CD14-positive monocyte (primary cell): ENCODE data around the gene IQGAP2. TPM values are rescaled to one million over a fixed set of nuclear protein-coding genes. Genes with fewer than 3 reads are reported as not detected.

Source experiments
- DNase-seq, 3 donors: peaks; one replicate each; pipeline ENCODE4 v3.0.0-alpha.2; 2011 to 2022
- H2AFZ ChIP-seq: 2 replicates; pipeline ENCODE4 v1.6.0; 2012; ENCODE audit warnings: mild to moderate bottlenecking, low read depth, low read length, inconsistent platforms; ENCODE audit not compliant: insufficient read depth, poor library complexity, severe bottlenecking
- H3K27ac ChIP-seq, 2 donors: 1 replicate in 1 of 2; 2 replicates in 1 of 2; pipeline ENCODE4 v1.5.1; 2012 to 2013; ENCODE audit warnings: low read length in 2 of 2, control low read depth in 1 of 2, inconsistent platforms in 1 of 2, low read depth in 1 of 2, mild to moderate bottlenecking in 1 of 2
- H3K27me3 ChIP-seq, 2 donors: one replicate each; pipeline versions ENCODE4 v1.6.0 to v1.6.1; 2011 to 2013; ENCODE audit warnings: low read length in 2 of 2; ENCODE audit not compliant: control insufficient read depth in 2 of 2, insufficient read depth in 2 of 2
- H3K36me3 ChIP-seq, 2 donors: replicated peaks in 1 of 2; 1 replicate in 1 of 2; 2 replicates in 1 of 2; pipeline versions ENCODE4 v1.5.1 to v1.6.1; 2012 to 2013; ENCODE audit warnings: low read length in 2 of 2, control low read depth in 1 of 2, inconsistent platforms in 1 of 2, mild to moderate bottlenecking in 1 of 2; ENCODE audit not compliant: insufficient read depth in 2 of 2, control insufficient read depth in 1 of 2
- H3K4me1 ChIP-seq, 2 donors: 1 replicate in 1 of 2; 2 replicates in 1 of 2; pipeline versions ENCODE4 v1.5.1 to v1.6.1; 2012 to 2013; ENCODE audit warnings: low read length in 2 of 2, control low read depth in 1 of 2, inconsistent platforms in 1 of 2, mild to moderate bottlenecking in 1 of 2, moderate library complexity in 1 of 2; ENCODE audit not compliant: insufficient read depth in 2 of 2, control insufficient read depth in 1 of 2
- H3K4me2 ChIP-seq: replicated peaks from 2 replicates; pipeline ENCODE3; 2012; ENCODE audit warnings: low read length, moderate library complexity, mild to moderate bottlenecking; ENCODE audit not compliant: poor library complexity, severe bottlenecking; ENCODE audit errors: extremely low read depth
- H3K4me3 ChIP-seq, 3 experiments: fragments of 200-600 bp in 1 of 3; sonication (generic) in 1 of 3; replicated peaks in 1 of 3; 1 replicate in 2 of 3; 2 replicates in 1 of 3; pipeline ENCODE4 v1.5.1; 2011 to 2013; ENCODE audit warnings: low read length in 3 of 3, mild to moderate bottlenecking in 3 of 3, control low read depth in 2 of 3, low read depth in 2 of 3, inconsistent platforms in 1 of 3, moderate library complexity in 1 of 3
- H3K79me2 ChIP-seq: 2 replicates; pipeline ENCODE4 v1.6.0; 2012; ENCODE audit warnings: mild to moderate bottlenecking, control low read depth, inconsistent platforms, low read length, moderate library complexity; ENCODE audit not compliant: insufficient read depth
- H3K9ac ChIP-seq: 2 replicates; pipeline ENCODE4 v1.6.0; 2017; ENCODE audit warnings: low read length, mild to moderate bottlenecking; ENCODE audit not compliant: insufficient read depth, poor library complexity, severe bottlenecking
- H3K9me3 ChIP-seq, 2 donors: replicated peaks in 1 of 2; 1 replicate in 1 of 2; 2 replicates in 1 of 2; pipeline versions ENCODE4 v1.5.1 to v1.6.1; 2012 to 2013; ENCODE audit warnings: low read length in 2 of 2, control low read depth in 1 of 2; ENCODE audit not compliant: control insufficient read depth in 1 of 2, insufficient read depth in 1 of 2
- H4K20me1 ChIP-seq: 2 replicates; pipeline ENCODE4 v1.6.0; 2012; ENCODE audit warnings: mild to moderate bottlenecking, low read length, control low read depth, moderate library complexity; ENCODE audit not compliant: insufficient read depth
- H3K27ac Mint-ChIP-seq, 7 donors: one replicate each; pipeline ENCODE4 v1.8.0; 2020; ENCODE audit warnings: mild to moderate bottlenecking in 7 of 7, mixed read lengths in 7 of 7, moderate library complexity in 6 of 7, inconsistent platforms in 2 of 7
- H3K27me3 Mint-ChIP-seq, 3 donors: one replicate each; pipeline ENCODE4 v1.8.0; 2021 to 2022; ENCODE audit warnings: low read depth in 3 of 3, mild to moderate bottlenecking in 3 of 3, mixed read lengths in 3 of 3, moderate library complexity in 3 of 3, inconsistent platforms in 1 of 3
- H3K36me3 Mint-ChIP-seq, 2 donors: one replicate each; pipeline ENCODE4 v1.8.0; 2020; ENCODE audit warnings: mixed read lengths in 2 of 2, inconsistent platforms in 1 of 2, mild to moderate bottlenecking in 1 of 2
- H3K4me1 Mint-ChIP-seq: one replicate; pipeline ENCODE4 v1.8.0; 2020; ENCODE audit warnings: mild to moderate bottlenecking, mixed read lengths
- H3K4me3 Mint-ChIP-seq, 2 donors: one replicate each; pipeline ENCODE4 v1.8.0; 2020; ENCODE audit warnings: mild to moderate bottlenecking in 2 of 2, mixed read lengths in 2 of 2, moderate library complexity in 1 of 2
- H3K9me3 Mint-ChIP-seq, 7 donors: one replicate each; pipeline ENCODE4 v1.8.0; 2020 to 2022; ENCODE audit warnings: mixed read lengths in 7 of 7, mild to moderate bottlenecking in 6 of 7, moderate library complexity in 6 of 7, inconsistent platforms in 2 of 7
- CTCF ChIP-seq: fragments of 200-600 bp; IDR thresholded peaks from one replicate; pipeline ENCODE4 v1.8.0; 2022; ENCODE audit warnings: antibody characterized with exemption, mild to moderate bottlenecking
- WGBS: methylation state at CpG from one replicate; pipeline ENCODE4 v1.1.5; 2013; ENCODE audit warnings: missing lambda C conversion rate; ENCODE audit not compliant: insufficient coverage; 5-methylcytosine and 5-hydroxymethylcytosine counted together
- intact Hi-C, 2 donors: fragments of 100-400 bp; cut with micrococcal nuclease; formaldehyde crosslinking; loops; one replicate each; pipeline versions ENCODE4 v1.15.0 to v1.15.1; 2023
- polyA plus RNA-seq, 3 donors: library from polyadenylated mRNA; depleted of rRNA in 1 of 3; unstranded in 2 of 3; stranded (reverse) in 1 of 3; fragments of 300-500 nt in 2 of 3; fragments of >200 nt in 1 of 3; fragmentation: Illumina TruSeq in 2 of 3; gene quantifications; 1 replicate in 2 of 3; 2 replicates in 1 of 3; pipeline ENCODE4 v1.2.3, GENCODE V29; 2012 to 2021

Gene IQGAP2
- polyA plus RNA-seq, 3 donors: 21.4 to 50.9 (median 35.4) TPM

DNA sequence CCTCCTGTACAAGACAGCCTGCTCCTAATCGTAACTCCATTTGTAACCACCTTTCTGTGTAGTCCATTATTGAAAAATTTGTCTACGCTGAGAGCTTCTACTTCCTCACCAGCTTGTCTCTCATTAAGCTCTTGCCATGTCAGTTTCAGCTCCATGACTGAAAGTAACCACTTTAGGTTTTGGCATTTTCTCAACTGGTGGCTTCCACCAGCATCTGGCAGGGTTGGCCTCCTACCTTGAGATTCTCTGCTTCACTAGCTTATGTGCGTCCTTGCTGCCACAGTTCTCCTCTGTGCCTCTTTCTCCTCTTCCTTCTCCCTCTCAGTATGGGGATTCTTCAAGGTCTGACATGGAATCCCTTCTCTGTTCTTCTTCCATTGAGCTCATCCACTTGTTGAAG lies 188.3 kb downstream of the IQGAP2 start:
- peaks cover 68 to 92% of the 10 kb centered on the region in 2 donors for H3K36me3 ChIP-seq
- 100% methylated on average over 3 of the region's 3 CpGs for WGBS
- H4K20me1 ChIP-seq: peaks cover 11% of the 10 kb centered on the region
- intact Hi-C loops: no loop called here
- H3K9ac ChIP-seq: no peak overlapping the region
- no peaks in the 10 kb centered on the region for H3K79me2 ChIP-seq
- peaks cover 59 to 80% of the 10 kb centered on the region in 2 donors for H3K36me3 Mint-ChIP-seq
- H3K9me3 ChIP-seq: no peaks in the 10 kb centered on the region
- no peak overlapping the region for H2AFZ ChIP-seq
- H3K27ac ChIP-seq: no peak overlapping the region
- H3K9me3 Mint-ChIP-seq: no peaks in the 10 kb centered on the region
- no peak overlapping the region for H3K4me2 ChIP-seq
- no peaks in the 10 kb centered on the region for H3K27me3 ChIP-seq
- no peaks in the 10 kb centered on the region for H3K4me1 Mint-ChIP-seq
- no peak for TF ChIP-seq CTCF
- H3K27ac Mint-ChIP-seq: peak overlapping the region in 3 of 7 donors; percentile 1 to 76 (median 6)
- DNase-seq: no peak
- no peaks in the 10 kb centered on the region for H3K27me3 Mint-ChIP-seq
- H3K4me3 Mint-ChIP-seq: no peak overlapping the region
- H3K4me1 ChIP-seq: no peaks in the 10 kb centered on the region
- no peak overlapping the region for H3K4me3 ChIP-seq

DNA sequence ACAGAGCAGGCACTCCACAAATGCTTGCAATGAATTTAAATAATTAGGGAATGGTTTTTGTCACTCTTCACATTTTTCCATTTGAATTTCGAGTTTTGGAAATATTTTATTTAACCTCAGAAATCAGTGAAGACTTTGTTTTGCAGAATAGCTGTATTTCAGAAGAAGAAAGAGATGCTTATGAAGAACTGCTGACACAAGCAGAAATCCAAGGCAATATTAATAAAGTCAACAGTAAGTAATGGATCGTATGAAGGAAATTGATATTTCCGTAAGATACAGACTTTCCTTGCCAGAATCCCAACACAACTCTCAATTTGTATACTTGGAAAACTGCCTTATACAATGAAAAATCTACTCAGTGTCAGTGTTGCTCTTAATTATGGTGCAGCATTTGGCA lies 189.6 kb downstream of the IQGAP2 start:
- no peak overlapping the region for H2AFZ ChIP-seq
- H3K27me3 ChIP-seq: no peaks in the 10 kb centered on the region
- no CpG with 5 or more reads among the region's 3 CpGs for WGBS
- no peaks in the 10 kb centered on the region for H3K4me1 Mint-ChIP-seq
- H3K27me3 Mint-ChIP-seq: no peaks in the 10 kb centered on the region
- H3K4me3 Mint-ChIP-seq: no peak overlapping the region
- H3K4me2 ChIP-seq: no peak overlapping the region
- H3K4me3 ChIP-seq: no peak overlapping the region
- H3K27ac Mint-ChIP-seq: no peak overlapping the region
- no peaks in the 10 kb centered on the region for H3K79me2 ChIP-seq
- H3K36me3 Mint-ChIP-seq: peaks cover 69 to 88% of the 10 kb centered on the region in 2 donors
- H3K36me3 ChIP-seq: peaks cover 81 to 97% of the 10 kb centered on the region in 2 donors
- H3K9me3 Mint-ChIP-seq: no peaks in the 10 kb centered on the region
- no peak overlapping the region for H3K9ac ChIP-seq
- no peaks in the 10 kb centered on the region for H3K9me3 ChIP-seq
- no peak for DNase-seq
- peaks cover 7% of the 10 kb centered on the region for H4K20me1 ChIP-seq
- H3K4me1 ChIP-seq: no peaks in the 10 kb centered on the region
- no peak overlapping the region for H3K27ac ChIP-seq
- TF ChIP-seq CTCF: no peak
- intact Hi-C loops: no loop called here
